Caco-2 (cell line): ENCODE data around the gene ADGRV1. TPM values are rescaled to one million over a fixed set of nuclear protein-coding genes. Genes with fewer than 3 reads are reported as not detected.

Experiments used
- BruUV-seq: library from RNA; stranded (reverse); fragments of 400-500 nt; replicated peaks from 2 replicates; lab custom pipeline; 2021; lab: Mats Ljungman, UMichigan
- CTCF ChIA-PET: fragments of 300-600 bp; sonication (Branson Sonifier 250); formaldehyde crosslinking; loops from one replicate; lab custom pipeline; 2022; ENCODE audit warnings: antibody characterized with exemption; lab: Charles Lee
- POLR2A ChIA-PET: fragments of 300-600 bp; sonication (Branson Sonifier 250); formaldehyde crosslinking; loops from one replicate; lab custom pipeline; 2022; ENCODE audit warnings: antibody characterized with exemption; lab: Charles Lee
- DNase-seq, 2 experiments: peaks; one replicate each; pipeline versions ENCODE4 v3.0.0 to v3.0.0-alpha.2; 2020 to 2022
- H3K27me3 ChIP-seq: replicated peaks from 2 replicates; pipeline ENCODE4 v1.6.0; 2011; ENCODE audit warnings: low read length; ENCODE audit not compliant: control insufficient read depth, insufficient read depth
- H3K36me3 ChIP-seq: 2 replicates; pipeline ENCODE4 v1.5.1; 2011; ENCODE audit warnings: low read length; ENCODE audit not compliant: control insufficient read depth, insufficient read depth
- H3K4me1 ChIP-seq: fragments of 250-450 bp; sonication (Bioruptor Pico); 2 replicates; pipeline ENCODE4 v1.5.1; 2020; ENCODE audit warnings: mild to moderate bottlenecking
- H3K4me3 ChIP-seq: 2 replicates; pipeline ENCODE4 v1.5.1; 2011; ENCODE audit warnings: low read depth, mild to moderate bottlenecking, control low read depth, low read length
- H3K9me3 ChIP-seq: fragments of 250-450 bp; sonication (Bioruptor Pico); 2 replicates; pipeline ENCODE4 v1.5.1; 2020; ENCODE audit warnings: mild to moderate bottlenecking, moderate library complexity
- H3K27ac Mint-ChIP-seq: one replicate; pipeline ENCODE4 v1.8.0; 2022; ENCODE audit warnings: mixed read lengths; ENCODE audit not compliant: unreplicated experiment
- H3K27me3 Mint-ChIP-seq: one replicate; pipeline ENCODE4 v1.8.0; 2022; ENCODE audit warnings: mixed read lengths; ENCODE audit not compliant: insufficient read depth, unreplicated experiment
- H3K36me3 Mint-ChIP-seq: one replicate; pipeline ENCODE4 v1.8.0; 2022; ENCODE audit warnings: mild to moderate bottlenecking, mixed read lengths; ENCODE audit not compliant: insufficient read depth, unreplicated experiment
- H3K4me1 Mint-ChIP-seq: one replicate; pipeline ENCODE4 v1.8.0; 2022; ENCODE audit warnings: low read depth, mixed read lengths; ENCODE audit not compliant: unreplicated experiment
- H3K4me3 Mint-ChIP-seq: one replicate; pipeline ENCODE4 v1.8.0; 2022; ENCODE audit warnings: mild to moderate bottlenecking, moderate library complexity, mixed read lengths; ENCODE audit not compliant: unreplicated experiment
- H3K9me3 Mint-ChIP-seq: one replicate; pipeline ENCODE4 v1.8.0; 2022; ENCODE audit warnings: mixed read lengths; ENCODE audit not compliant: unreplicated experiment
- intact Hi-C: fragments of 100-400 bp; cut with micrococcal nuclease; formaldehyde crosslinking; loops from one replicate; pipeline ENCODE4 v1.10.0; 2022; ENCODE audit not compliant: unreplicated experiment
- total RNA-seq: library from RNA; stranded (reverse); gene quantifications from 2 replicates; pipeline ENCODE4 v1.2.3, GENCODE V29; 2022
- TF ChIP-seq, protein P1 (sequence below), 2 experiments: fragments of 200-600 bp in 1 of 2; IDR thresholded peaks; 1 replicate in 1 of 2; 2 replicates in 1 of 2; pipeline versions ENCODE4 v1.5.1 to v1.8.0; 2011 to 2022; ENCODE audit warnings: antibody characterized with exemption in 1 of 2, control low read depth in 1 of 2, inconsistent platforms in 1 of 2, low read depth in 1 of 2, low read length in 1 of 2, mild to moderate bottlenecking in 1 of 2, moderate library complexity in 1 of 2; ENCODE audit not compliant: insufficient read depth in 1 of 2, severe bottlenecking in 1 of 2, unreplicated experiment in 1 of 2

Gene ADGRV1
- total RNA-seq, 1 experiment from 2014 or later, result 23.2 TPM

DNA sequence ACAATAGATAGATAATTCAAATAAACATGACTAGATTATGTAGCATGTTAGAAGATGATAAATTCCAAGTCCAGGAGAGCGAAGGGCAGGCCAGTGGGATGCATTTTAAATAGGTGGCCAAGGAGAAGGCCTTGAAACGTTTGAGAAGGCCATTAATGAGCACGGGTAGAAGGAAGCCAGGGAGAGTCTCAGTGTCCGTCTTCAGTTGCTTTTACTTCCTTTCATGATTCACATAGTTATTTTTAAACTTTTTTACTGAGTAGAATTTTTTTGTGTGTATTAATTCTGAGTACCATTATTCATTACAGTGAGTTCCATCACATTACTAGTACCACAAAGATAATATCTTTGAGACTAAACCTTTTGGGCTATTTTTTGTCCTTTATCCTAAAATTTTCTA lies 565.3 kb downstream of the ADGRV1 start:
- CTCF ChIA-PET, result no interaction called here
- H3K27ac Mint-ChIP-seq, result no peak overlapping the region
- BruUV-seq, result no TSS peak

GRCh38 chr5:91125916-91126315 lies 567.3 kb downstream of the ADGRV1 start:
- Histone ChIP-seq H3K36me3 (no peaks in the 10 kb centered on the region), H3K4me1 (no peaks in the 10 kb centered on the region), H3K9me3 (no peaks in the 10 kb centered on the region), H3K27me3 (no peaks in the 10 kb centered on the region), H3K4me3 (no peak overlapping the region)
- no TSS peak for BruUV-seq
- Mint-ChIP-seq H3K9me3 (no peaks in the 10 kb centered on the region), H3K4me1 (no peaks in the 10 kb centered on the region), H3K36me3 (no peaks in the 10 kb centered on the region), H3K27me3 (no peaks in the 10 kb centered on the region), H3K27ac (no peak overlapping the region), H3K4me3 (no peak overlapping the region)
- POLR2A ChIA-PET, result no interaction called here
- no peak for DNase-seq
- TF ChIP-seq, protein P1, sequence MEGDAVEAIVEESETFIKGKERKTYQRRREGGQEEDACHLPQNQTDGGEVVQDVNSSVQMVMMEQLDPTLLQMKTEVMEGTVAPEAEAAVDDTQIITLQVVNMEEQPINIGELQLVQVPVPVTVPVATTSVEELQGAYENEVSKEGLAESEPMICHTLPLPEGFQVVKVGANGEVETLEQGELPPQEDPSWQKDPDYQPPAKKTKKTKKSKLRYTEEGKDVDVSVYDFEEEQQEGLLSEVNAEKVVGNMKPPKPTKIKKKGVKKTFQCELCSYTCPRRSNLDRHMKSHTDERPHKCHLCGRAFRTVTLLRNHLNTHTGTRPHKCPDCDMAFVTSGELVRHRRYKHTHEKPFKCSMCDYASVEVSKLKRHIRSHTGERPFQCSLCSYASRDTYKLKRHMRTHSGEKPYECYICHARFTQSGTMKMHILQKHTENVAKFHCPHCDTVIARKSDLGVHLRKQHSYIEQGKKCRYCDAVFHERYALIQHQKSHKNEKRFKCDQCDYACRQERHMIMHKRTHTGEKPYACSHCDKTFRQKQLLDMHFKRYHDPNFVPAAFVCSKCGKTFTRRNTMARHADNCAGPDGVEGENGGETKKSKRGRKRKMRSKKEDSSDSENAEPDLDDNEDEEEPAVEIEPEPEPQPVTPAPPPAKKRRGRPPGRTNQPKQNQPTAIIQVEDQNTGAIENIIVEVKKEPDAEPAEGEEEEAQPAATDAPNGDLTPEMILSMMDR (IDR thresholded peaks at IDR 0.05; ENCODE audit: insufficient read depth in 1 of 2, low read depth in 1 of 2, low read length in 1 of 2, severe bottlenecking in 1 of 2, unreplicated experiment in 1 of 2), result no peak
- intact Hi-C loops, result no loop called here
- CTCF ChIA-PET, result no interaction called here

More for the DNA sequence above, 565.3 kb downstream of the ADGRV1 start:
- peaks cover 10% of the 10 kb centered on the region for H3K4me1 ChIP-seq
- no peaks in the 10 kb centered on the region for H3K27me3 ChIP-seq
- no peak for DNase-seq
- POLR2A ChIA-PET, result no interaction called here
- no peaks in the 10 kb centered on the region for H3K9me3 ChIP-seq
- H3K4me3 Mint-ChIP-seq, result no peak overlapping the region
- intact Hi-C loops, result no loop called here
- H3K36me3 Mint-ChIP-seq, result no peaks in the 10 kb centered on the region
- H3K4me1 Mint-ChIP-seq, result peaks cover 16% of the 10 kb centered on the region
- H3K27me3 Mint-ChIP-seq, result no peaks in the 10 kb centered on the region
- TF ChIP-seq, protein P1 (IDR thresholded peaks at IDR 0.05; ENCODE audit: insufficient read depth in 1 of 2, low read depth in 1 of 2, low read length in 1 of 2, severe bottlenecking in 1 of 2, unreplicated experiment in 1 of 2), result no peak
- no peak overlapping the region for H3K4me3 ChIP-seq
- H3K36me3 ChIP-seq, result no peaks in the 10 kb centered on the region
- no peaks in the 10 kb centered on the region for H3K9me3 Mint-ChIP-seq

DNA sequence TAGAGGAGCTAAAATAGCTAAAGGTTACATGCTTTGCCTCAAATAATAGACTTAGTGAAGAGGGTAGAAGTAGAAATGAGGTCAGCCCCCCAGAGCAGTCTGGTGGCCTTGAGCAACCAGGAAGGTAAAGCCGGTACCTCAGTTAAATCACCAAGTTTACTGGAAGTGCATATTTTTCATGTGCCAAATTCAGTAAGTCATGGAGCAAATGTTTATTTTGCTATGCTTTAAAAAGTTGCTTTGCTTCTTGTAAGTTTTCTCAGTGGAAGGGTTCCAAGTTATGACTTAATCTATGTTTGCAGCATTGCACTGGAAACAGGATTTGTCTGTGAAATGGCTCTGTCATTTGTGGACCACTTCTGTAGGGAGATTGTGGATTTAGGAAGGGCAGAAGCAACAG lies 567.9 kb downstream of the ADGRV1 start:
- BruUV-seq, result no TSS peak
- Mint-ChIP-seq H3K4me3 (no peak overlapping the region), H3K36me3 (no peaks in the 10 kb centered on the region), H3K27me3 (no peaks in the 10 kb centered on the region), H3K4me1 (no peaks in the 10 kb centered on the region), H3K9me3 (no peaks in the 10 kb centered on the region), H3K27ac (no peak overlapping the region)
- H3K36me3 ChIP-seq, result no peaks in the 10 kb centered on the region
- ChIA-PET POLR2A (no interaction called here), CTCF (no interaction called here)
- DNase-seq, result no peak
- H3K4me1 ChIP-seq, result no peaks in the 10 kb centered on the region
- TF ChIP-seq, protein P1 (IDR thresholded peaks at IDR 0.05; ENCODE audit: insufficient read depth in 1 of 2, low read depth in 1 of 2, low read length in 1 of 2, severe bottlenecking in 1 of 2, unreplicated experiment in 1 of 2), result no peak
- no peaks in the 10 kb centered on the region for H3K27me3 ChIP-seq
- intact Hi-C loops, result no loop called here
- H3K9me3 ChIP-seq, result no peaks in the 10 kb centered on the region
- H3K4me3 ChIP-seq, result no peak overlapping the region
